Rectal smooth muscle tissue (tissue), 1 donor: Measurements from ENCODE around the gene MAL.
A peak's percentile ranks its signal among the peaks of the same experiment; 100 is the strongest.
"Not testable (repeated sequence)": the region's sequence is repeated elsewhere in the genome, so short reads cannot be mapped to it uniquely, and the experiment has no call there.

Experiments used
- H3K27ac ChIP-seq: one replicate; pipeline ENCODE4 v1.7.0; 2013; ENCODE audit warnings: low read depth, low read length, inconsistent platforms
- H3K27me3 ChIP-seq: one replicate; pipeline ENCODE4 v1.7.0; 2013; ENCODE audit warnings: low read length; ENCODE audit not compliant: control insufficient read depth, insufficient read depth
- H3K36me3 ChIP-seq: one replicate; pipeline ENCODE4 v1.7.0; 2013; ENCODE audit warnings: low read length; ENCODE audit not compliant: control insufficient read depth, insufficient read depth
- H3K4me1 ChIP-seq: one replicate; pipeline ENCODE4 v1.7.0; 2013; ENCODE audit warnings: low read length; ENCODE audit not compliant: control insufficient read depth, insufficient read depth
- H3K4me3 ChIP-seq: one replicate; pipeline ENCODE4 v1.7.0; 2013; ENCODE audit warnings: low read length
- H3K9ac ChIP-seq: one replicate; pipeline ENCODE4 v1.7.0; 2013; ENCODE audit warnings: low read length

MAL gene

GRCh38 chr2:95032868-95033603, 7.5 kb downstream of the MAL start:
- Histone ChIP-seq H3K9ac (no peak overlapping the region), H3K27ac (no peak overlapping the region)

DNA sequence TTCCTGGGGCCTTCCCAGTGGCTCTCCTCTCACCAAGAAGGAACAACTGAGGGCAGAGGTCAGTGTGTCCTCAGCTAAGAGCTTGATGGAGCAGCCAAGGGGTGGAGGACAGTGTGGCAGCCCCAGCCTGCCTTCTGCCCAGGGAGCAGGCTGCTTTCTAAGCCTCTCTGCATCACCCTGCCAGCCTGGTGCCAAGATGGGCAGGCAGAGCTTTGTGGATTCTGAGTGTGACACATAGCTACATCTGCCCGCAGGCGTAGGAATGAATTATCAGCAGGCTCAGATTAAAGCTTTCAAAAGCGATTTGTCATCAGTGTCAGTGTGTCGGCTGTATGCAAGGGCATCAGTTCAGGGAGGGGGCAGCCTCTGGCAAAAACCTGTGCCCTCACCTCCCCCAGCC, 8.7 kb downstream of the MAL start:
- no peak overlapping the region for H3K9ac ChIP-seq
- H3K4me1 ChIP-seq = no peaks in the 10 kb centered on the region
- H3K36me3 ChIP-seq = no peaks in the 10 kb centered on the region
- no peaks in the 10 kb centered on the region for H3K27me3 ChIP-seq
- no peak overlapping the region for H3K27ac ChIP-seq
- no peak overlapping the region for H3K4me3 ChIP-seq

More at GRCh38 chr2:95032868-95033603, 7.5 kb downstream of the MAL start:
- Histone ChIP-seq H3K27me3 (no peaks in the 10 kb centered on the region), H3K4me1 (no peaks in the 10 kb centered on the region), H3K36me3 (no peaks in the 10 kb centered on the region), H3K4me3 (no peak overlapping the region)

DNA sequence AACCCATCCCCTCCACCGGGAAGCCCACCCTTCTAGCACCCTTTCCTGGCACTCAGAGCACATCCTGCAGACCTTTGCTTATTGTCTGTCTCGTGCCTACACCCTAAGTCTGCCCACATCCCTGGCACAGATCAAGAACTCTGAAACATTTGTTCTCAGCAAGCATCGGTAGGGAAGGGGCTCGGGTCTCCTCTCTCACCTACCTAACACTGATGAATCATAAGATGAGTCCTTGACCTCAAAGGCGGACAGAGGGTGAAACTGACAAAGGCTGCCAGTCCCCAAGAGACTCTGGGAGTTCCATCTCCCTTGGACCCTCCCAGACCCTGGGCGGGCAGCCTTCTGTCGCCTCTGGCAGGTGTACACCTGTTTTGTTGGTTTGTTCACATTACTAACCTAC, 9.3 kb downstream of the MAL start:
- no peaks in the 10 kb centered on the region for H3K27me3 ChIP-seq
- no peaks in the 10 kb centered on the region for H3K36me3 ChIP-seq
- H3K4me1 ChIP-seq = no peaks in the 10 kb centered on the region
- H3K4me3 ChIP-seq = no peak overlapping the region
- no peak overlapping the region for H3K27ac ChIP-seq
- H3K9ac ChIP-seq = no peak overlapping the region

GRCh38 chr2:95036596-95037383, 11.3 kb downstream of the MAL start:
- Histone ChIP-seq H3K4me3 (no peak overlapping the region), H3K27me3 (no peaks in the 10 kb centered on the region), H3K36me3 (no peaks in the 10 kb centered on the region), H3K9ac (no peak overlapping the region), H3K27ac (no peak overlapping the region), H3K4me1 (no peaks in the 10 kb centered on the region)

DNA sequence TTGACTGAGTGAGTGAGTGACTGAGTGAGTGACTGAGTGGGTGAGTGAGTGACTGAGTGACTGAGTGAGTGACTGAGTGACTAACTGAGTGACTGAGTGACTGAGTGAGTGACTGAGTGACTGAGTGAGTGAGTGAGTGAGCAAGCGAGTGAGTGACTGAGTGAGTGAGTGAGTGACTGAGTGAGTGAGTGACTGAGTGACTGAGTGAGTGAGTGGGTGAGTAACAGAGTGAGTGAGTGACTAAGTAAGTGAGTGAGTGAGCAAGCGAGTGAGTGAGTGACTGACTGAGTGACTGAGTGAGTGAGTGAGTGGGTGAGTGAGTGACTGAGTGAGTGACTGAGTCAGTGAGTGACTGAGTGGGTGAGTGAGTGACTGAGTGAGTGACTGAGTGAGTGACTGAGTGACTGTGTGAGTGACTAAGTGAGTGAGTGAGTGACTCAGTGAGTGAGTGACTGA, 11.9 kb downstream of the MAL start:
- no peak overlapping the region for H3K9ac ChIP-seq
- H3K4me1 ChIP-seq = no peaks in the 10 kb centered on the region
- no peak overlapping the region for H3K27ac ChIP-seq

GRCh38 chr2:95037841-95038585, 12.5 kb downstream of the MAL start:
- H3K27ac ChIP-seq, H3K4me1 ChIP-seq, H3K4me3 ChIP-seq, H3K9ac ChIP-seq, H3K36me3 ChIP-seq, H3K27me3 ChIP-seq: not testable (repeated sequence)

More for the DNA sequence above, 11.9 kb downstream of the MAL start:
- no peaks in the 10 kb centered on the region for H3K36me3 ChIP-seq
- no peak overlapping the region for H3K4me3 ChIP-seq
- H3K27me3 ChIP-seq = no peaks in the 10 kb centered on the region

DNA sequence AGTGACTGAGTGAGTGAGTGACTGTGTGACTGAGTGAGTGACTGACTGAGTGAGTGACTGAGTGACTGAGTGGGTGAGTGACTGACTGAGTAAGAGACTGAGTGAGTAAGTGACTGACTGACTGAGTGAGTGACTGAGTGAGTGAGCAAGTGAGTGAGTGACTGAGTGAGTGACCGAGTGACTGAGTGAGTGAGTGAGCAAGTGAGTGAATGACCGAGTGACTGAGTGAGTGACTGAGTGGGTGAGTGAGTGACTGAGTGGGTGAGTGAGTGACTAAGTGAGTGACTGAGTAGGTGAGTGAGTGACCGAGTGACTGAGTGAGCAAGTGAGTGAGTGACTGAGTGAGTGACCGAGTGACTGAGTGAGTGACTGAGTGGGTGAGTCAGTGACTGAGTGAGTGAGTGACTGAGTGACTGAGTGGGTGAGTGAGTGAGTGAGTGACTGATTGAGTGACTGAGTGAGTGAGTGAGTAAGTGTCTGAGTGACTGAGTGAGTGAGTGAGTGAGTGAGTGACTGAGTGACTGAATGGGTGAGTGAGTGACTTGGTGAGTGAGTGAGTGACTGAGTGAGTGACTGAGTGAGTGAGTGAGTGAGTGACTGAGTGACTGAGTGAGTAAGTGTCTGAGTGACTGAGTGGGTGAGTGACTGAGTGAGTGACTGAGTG, 13.3 kb downstream of the MAL start:
- H3K27ac ChIP-seq = no peak overlapping the region

DNA sequence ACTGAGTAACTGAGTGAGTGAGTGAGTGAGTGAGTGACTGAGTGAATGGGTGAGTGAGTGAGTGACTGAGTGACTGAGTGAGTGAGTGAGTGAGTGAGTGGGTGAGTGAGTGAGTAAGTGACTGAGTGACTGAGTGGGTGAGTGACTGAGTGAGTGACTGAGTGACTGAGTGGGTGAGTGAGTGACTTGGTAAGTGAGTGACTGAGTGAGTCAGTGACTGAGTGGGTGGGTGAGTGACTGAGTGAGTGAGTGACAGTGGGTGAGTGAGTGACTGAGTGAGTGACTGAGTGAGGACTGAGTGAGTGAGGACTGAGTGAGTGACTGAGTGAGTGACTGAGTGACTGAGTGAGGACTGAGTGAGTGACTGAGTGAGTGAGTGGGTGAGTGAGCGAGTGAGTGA, 13.9 kb downstream of the MAL start:
- no peak overlapping the region for H3K27ac ChIP-seq
- H3K4me3 ChIP-seq = no peak overlapping the region
- H3K36me3 ChIP-seq = no peaks in the 10 kb centered on the region
- H3K27me3 ChIP-seq = no peaks in the 10 kb centered on the region
- H3K9ac ChIP-seq = no peak overlapping the region
- peaks cover 9% of the 10 kb centered on the region for H3K4me1 ChIP-seq

More for the DNA sequence above, 13.3 kb downstream of the MAL start:
- Histone ChIP-seq H3K36me3 (no peaks in the 10 kb centered on the region), H3K4me1 (peaks cover 7% of the 10 kb centered on the region), H3K9ac (no peak overlapping the region), H3K4me3 (no peak overlapping the region), H3K27me3 (no peaks in the 10 kb centered on the region)

- H3K9ac ChIP-seq = no peak overlapping the region
- no peaks in the 10 kb centered on the region for H3K36me3 ChIP-seq
- no peak overlapping the region for H3K4me3 ChIP-seq
- no peaks in the 10 kb centered on the region for H3K27me3 ChIP-seq
- no peak overlapping the region for H3K27ac ChIP-seq
- peaks cover 9% of the 10 kb centered on the region for H3K4me1 ChIP-seq
These were observed 14.5 kb downstream of the MAL start for GRCh38 chr2:95039978-95040377.

- H3K4me1 ChIP-seq = peaks cover 9% of the 10 kb centered on the region
- H3K27me3 ChIP-seq = no peaks in the 10 kb centered on the region
- no peak overlapping the region for H3K4me3 ChIP-seq
- no peak overlapping the region for H3K9ac ChIP-seq
- H3K27ac ChIP-seq = peak overlapping the region; percentile 54
- H3K36me3 ChIP-seq = no peaks in the 10 kb centered on the region
These were observed 14.9 kb downstream of the MAL start for GRCh38 chr2:95040426-95040825.

GRCh38 chr2:95041060-95041823, 15.7 kb downstream of the MAL start:
- Histone ChIP-seq H3K27me3 (no peaks in the 10 kb centered on the region), H3K9ac (no peak overlapping the region), H3K27ac (peak overlapping the region; percentile 58), H3K4me1 (peaks cover 9% of the 10 kb centered on the region), H3K36me3 (no peaks in the 10 kb centered on the region), H3K4me3 (no peak overlapping the region)
